GM12878 (cell line): Measurements from ENCODE around the gene ACKR1. TPM values are rescaled to one million over a fixed set of nuclear protein-coding genes. Genes with fewer than 3 reads are reported as not detected.

Experiments used
- ATAC-seq: fragments of 200-7000 bp; cut with Tn5 transposase; 3 replicates; pipeline ENCODE4 v1.9.1; 2020; ENCODE audit warnings: mild to moderate bottlenecking, moderate library complexity
- BruUV-seq: library from RNA; stranded (reverse); fragments of 400-500 nt; replicated peaks from 2 replicates; lab custom pipeline; 2021; lab: Mats Ljungman, UMichigan
- CTCF ChIA-PET: fragments of 300-600 bp; sonication (Branson Sonifier 250); formaldehyde crosslinking; extraction: SDS; loops from one replicate; lab custom pipeline; 2021; ENCODE audit warnings: inconsistent platforms; lab: Yijun Ruan, JAX
- POLR2A ChIA-PET: fragments of 350-600 bp; formaldehyde crosslinking; extraction: SDS; loops from one replicate; lab custom pipeline; 2021; ENCODE audit warnings: inconsistent platforms; lab: Charles Lee
- RAD21 ChIA-PET: fragments of 300-600 bp; sonication (Branson Sonifier 250); formaldehyde crosslinking; loops from one replicate; lab custom pipeline; 2023; ENCODE audit warnings: antibody characterized with exemption; ENCODE audit not compliant: unreplicated experiment; lab: Charles Lee
- SMC1A ChIA-PET: fragments of 300-600 bp; sonication (Branson Sonifier 250); formaldehyde crosslinking; loops from one replicate; lab custom pipeline; 2023; ENCODE audit not compliant: unreplicated experiment, uncharacterized antibody; lab: Charles Lee
- DNase-seq: peaks from one replicate; pipeline ENCODE4 v3.0.0-alpha.2; 2011; ENCODE audit warnings: low read depth, low spot score
- FAIRE-seq: peaks from 3 replicates; lab custom pipeline; 2011; peaks lifted over from hg19 to GRCh38; lab: Jason Lieb, UNC
- H2AFZ ChIP-seq: 2 replicates; pipeline ENCODE4 v1.6.0; 2011; ENCODE audit warnings: low read depth, low read length, control low read depth; ENCODE audit not compliant: control insufficient read depth
- H3K27ac ChIP-seq: 2 replicates; pipeline ENCODE4 v1.5.1; 2011; ENCODE audit warnings: control low read depth; ENCODE audit not compliant: control insufficient read depth, insufficient read depth
- H3K27me3 ChIP-seq, 2 experiments: replicated peaks in 1 of 2; 2 replicates each; pipeline versions ENCODE4 v1.6.0 to v1.6.1; 2011; ENCODE audit warnings: low read length in 1 of 2; ENCODE audit not compliant: control insufficient read depth in 2 of 2, insufficient read depth in 2 of 2
- H3K36me3 ChIP-seq, 2 experiments: 2 replicates each; pipeline ENCODE4 v1.5.1; 2011; ENCODE audit warnings: low read length in 1 of 2; ENCODE audit not compliant: control insufficient read depth in 2 of 2, insufficient read depth in 2 of 2
- H3K4me1 ChIP-seq: 2 replicates; pipeline ENCODE4 v1.6.1; 2011; ENCODE audit warnings: mild to moderate bottlenecking, low read length, moderate library complexity, mixed read lengths; ENCODE audit not compliant: control insufficient read depth, insufficient read depth
- H3K4me2 ChIP-seq: 2 replicates; pipeline ENCODE4 v1.6.0; 2011; ENCODE audit warnings: control low read depth; ENCODE audit not compliant: control insufficient read depth, insufficient read depth
- H3K4me3 ChIP-seq: fragments of 200-600 bp; sonication (generic); 2 replicates; pipeline ENCODE4 v1.5.1; 2016
- H3K79me2 ChIP-seq: 2 replicates; pipeline ENCODE4 v1.6.0; 2011; ENCODE audit warnings: low read length; ENCODE audit not compliant: control insufficient read depth, insufficient read depth
- H3K9ac ChIP-seq: 2 replicates; pipeline ENCODE4 v1.8.0; 2011; ENCODE audit warnings: low read length, control low read depth, mixed read lengths; ENCODE audit not compliant: control insufficient read depth, insufficient read depth
- H3K9me3 ChIP-seq: replicated peaks from 3 replicates; pipeline ENCODE4 v1.5.1; 2011; ENCODE audit warnings: mild to moderate bottlenecking, low read length; ENCODE audit not compliant: control insufficient read depth, insufficient read depth
- H4K20me1 ChIP-seq: 2 replicates; pipeline ENCODE4 v1.6.0; 2011; ENCODE audit not compliant: control insufficient read depth, insufficient read depth
- CHD4 ChIP-seq: fragments of 200-600 bp; sonication (generic); IDR thresholded peaks from 2 replicates; pipeline ENCODE4 v1.6.1; 2016; ENCODE audit warnings: mild to moderate bottlenecking
- E2F8 ChIP-seq: fragments of 450-650 bp; IDR thresholded peaks from 2 replicates; pipeline ENCODE4 v1.6.1; 2018; ENCODE audit warnings: mild to moderate bottlenecking, low read depth, moderate library complexity; ENCODE audit not compliant: partially characterized antibody
- ETV6 ChIP-seq, 2 experiments: fragments of 450-650 bp in 1 of 2; IDR thresholded peaks in 1 of 2; conservative IDR thresholded peaks in 1 of 2; 2 replicates each; pipeline ENCODE4 v1.6.1; 2014; ENCODE audit warnings: antibody characterized with exemption in 1 of 2, borderline replicate concordance in 1 of 2, low read depth in 1 of 2, mild to moderate bottlenecking in 1 of 2, moderate library complexity in 1 of 2
- FOXK2 ChIP-seq: fragments of 450-650 bp; IDR thresholded peaks from 2 replicates; pipeline ENCODE4 v1.6.1; 2017; ENCODE audit warnings: mild to moderate bottlenecking, moderate library complexity
- IKZF2 ChIP-seq, 2 experiments: fragments of 450-650 bp; IDR thresholded peaks; 2 replicates each; pipeline ENCODE4 v1.6.1; 2017; ENCODE audit warnings: mild to moderate bottlenecking in 2 of 2, moderate library complexity in 2 of 2
- LARP7 ChIP-seq: fragments of 450-650 bp; IDR thresholded peaks from 2 replicates; pipeline ENCODE4 v1.6.1; 2017; ENCODE audit warnings: mild to moderate bottlenecking
- MTA2 ChIP-seq: fragments of 450-650 bp; IDR thresholded peaks from 2 replicates; pipeline ENCODE4 v1.6.1; 2016; ENCODE audit warnings: low read depth, mild to moderate bottlenecking, moderate library complexity
- NR2F1 ChIP-seq: fragments of 450-650 bp; conservative IDR thresholded peaks from 2 replicates; pipeline ENCODE4 v1.6.1; 2017; ENCODE audit warnings: mild to moderate bottlenecking
- PAX5 ChIP-seq: IDR thresholded peaks from 2 replicates; pipeline ENCODE4 v1.6.1; 2011; ENCODE audit warnings: low read depth, low read length, borderline replicate concordance
- PAX8 ChIP-seq: fragments of 450-650 bp; IDR thresholded peaks from 2 replicates; pipeline ENCODE4 v1.6.1; 2017; ENCODE audit warnings: mild to moderate bottlenecking, moderate library complexity
- PKNOX1 ChIP-seq: fragments of 450-650 bp; IDR thresholded peaks from 2 replicates; pipeline ENCODE4 v1.6.1; 2016; ENCODE audit warnings: mild to moderate bottlenecking
- RFX5 ChIP-seq: IDR thresholded peaks from 2 replicates; pipeline ENCODE4 v1.6.1; 2011; ENCODE audit warnings: low read depth, low read length, improper control_type of control experiment
- SIN3A ChIP-seq: IDR thresholded peaks from 2 replicates; pipeline ENCODE4 v1.6.1; 2012; ENCODE audit warnings: low read depth, low read length, improper control_type of control experiment
- SMAD5 ChIP-seq: IDR thresholded peaks from 2 replicates; pipeline ENCODE4 v1.6.1; 2016; ENCODE audit warnings: antibody characterized with exemption, low read depth
- ZNF384 ChIP-seq: IDR thresholded peaks from 2 replicates; pipeline ENCODE4 v1.6.1; 2012; ENCODE audit warnings: low read depth, mild to moderate bottlenecking, low read length, improper control_type of control experiment, borderline replicate concordance
- ZNF592 ChIP-seq: fragments of 450-650 bp; IDR thresholded peaks from 2 replicates; pipeline ENCODE4 v1.6.1; 2017; ENCODE audit warnings: mild to moderate bottlenecking, moderate library complexity
- WGBS: methylation state at CpG from one replicate; pipeline ENCODE4 v1.1.6; 2016; ENCODE audit warnings: low lambda C conversion rate; ENCODE audit not compliant: insufficient replicate concordance, insufficient coverage; ENCODE audit errors: missing lambda C conversion rate; 5-methylcytosine and 5-hydroxymethylcytosine counted together
- in situ Hi-C: fragments of 300-500 bp; cut with MboI; formaldehyde crosslinking; loops from 9 replicates; pipeline ENCODE4 v1.14.3; 2018; ENCODE audit warnings: mixed read lengths
- intact Hi-C: fragments of 100-400 bp; cut with micrococcal nuclease; formaldehyde crosslinking; loops from one replicate; pipeline ENCODE4 v1.14.2; 2022; ENCODE audit not compliant: unreplicated experiment
- polyA plus RNA-seq, 11 experiments: library from polyadenylated mRNA; depleted of rRNA in 4 of 11; unstranded in 6 of 11; stranded (reverse) in 5 of 11; fragments of >200 nt; fragmentation: Nextera tagmentation in 4 of 11; fragmentation: Illumina TruSeq in 1 of 11; extraction: Ambion mirVana in 4 of 11; extraction: Trizol in 1 of 11; gene quantifications; 1 replicate in 1 of 11; 2 replicates in 10 of 11; pipeline versions ENCODE4 v1.2.1 to v1.2.3, GENCODE V29; 2011 to 2016; ENCODE audit warnings: inconsistent platforms in 2 of 11, missing spikeins in 2 of 11, low read depth in 1 of 11
- total RNA-seq, 4 experiments: library from RNA; depleted of rRNA in 3 of 4; stranded (reverse); fragments of >200 nt in 3 of 4; fragmentation: Illumina TruSeq in 1 of 4; extraction: Trizol in 1 of 4; gene quantifications; 2 replicates each; pipeline versions ENCODE4 v1.2.1 to v1.2.3, GENCODE V29; 2013 to 2021

ACKR1 gene
- total and polyA plus RNA-seq, 10 of the 15 experiments (the other 5 are each of a cell fraction or from before 2014, with no cell fraction given): 0.06 to 1.8 (median 0.38) TPM; not detected in 1

GRCh38 chr1:159247266-159247665 is 42.6 kb downstream of the ACKR1 start:
- H3K79me2 ChIP-seq: no peaks in the 10 kb centered on the region
- no peaks in the 10 kb centered on the region for H3K36me3 ChIP-seq
- 53% methylated on average over 3 of the region's 3 CpGs for WGBS
- CTCF ChIA-PET: interaction anchor here (2.5 kb wide), 1 partner anchor 33 kb away, joined by 9 read pairs; no protein-coding TSS in a partner anchor
- H2AFZ ChIP-seq: no peak overlapping the region
- DNase-seq: no peak
- TF ChIP-seq ZNF592 (no peak), SIN3A (no peak), IKZF2 (IDR thresholded peaks at IDR 0.05) (no peak), FOXK2 (no peak), PAX8 (no peak), CHD4 (no peak), MTA2 (no peak), PAX5 (no peak), NR2F1 (no peak), LARP7 (no peak), RFX5 (no peak), ZNF384 (no peak), E2F8 (no peak), SMAD5 (no peak), PKNOX1 (no peak), ETV6 (conservative IDR thresholded peaks at IDR 0.05 in 1 of 2, IDR thresholded peaks at IDR 0.05 in 1 of 2; ENCODE audit: borderline replicate concordance in 1 of 2, low read depth in 1 of 2) (no peak)
- TF ChIP-seq, all 136 proteins: peak for 0
- no TSS peak for BruUV-seq
- no peaks in the 10 kb centered on the region for H3K4me1 ChIP-seq
- SMC1A ChIA-PET: no interaction called here
- POLR2A ChIA-PET: no interaction called here
- in situ Hi-C loops (no loop called here), intact Hi-C loops (no loop called here)
- no peaks in the 10 kb centered on the region for H3K27me3 ChIP-seq
- no peaks in the 10 kb centered on the region for H4K20me1 ChIP-seq
- FAIRE-seq: no peak
- no peaks in the 10 kb centered on the region for H3K9me3 ChIP-seq
- ATAC-seq: no peak
- H3K9ac ChIP-seq: no peak overlapping the region
- no peak overlapping the region for H3K4me3 ChIP-seq
- RAD21 ChIA-PET: no interaction called here
- H3K27ac ChIP-seq: no peak overlapping the region
- H3K4me2 ChIP-seq: no peak overlapping the region
